AG09309 (cell line): ENCODE results near the gene RB1.

ENCODE experiments used
- DNase-seq: peaks from one replicate; pipeline ENCODE4 v3.0.0-alpha.2; 2010; ENCODE audit warnings: low read depth
- H3K4me3 ChIP-seq: 2 replicates; pipeline ENCODE4 v1.5.1; 2011; ENCODE audit warnings: mild to moderate bottlenecking, low read depth, low read length, moderate library complexity; ENCODE audit not compliant: control insufficient read depth
- CTCF ChIP-seq: IDR thresholded peaks from 2 replicates; pipeline ENCODE4 v1.5.1; 2011; ENCODE audit warnings: mild to moderate bottlenecking, low read depth, low read length, inconsistent platforms; ENCODE audit not compliant: insufficient read depth, control insufficient read depth; ENCODE audit errors: missing control alignments

The RB1 gene

GRCh38 chr13:48370815-48371214 is 67.3 kb downstream of the RB1 start:
- DNase-seq = no peak
- TF ChIP-seq CTCF = no peak
- H3K4me3 ChIP-seq = no peak overlapping the region

- TF ChIP-seq CTCF = no peak
- DNase-seq = no peak
- H3K4me3 ChIP-seq = no peak overlapping the region
Measured at GRCh38 chr13:48377857-48378256, 74.3 kb downstream of the RB1 start.

GRCh38 chr13:48380581-48380980 is 77.0 kb downstream of the RB1 start:
- H3K4me3 ChIP-seq = no peak overlapping the region
- DNase-seq = no peak
- TF ChIP-seq CTCF = no peak

GRCh38 chr13:48383384-48383783 is 79.8 kb downstream of the RB1 start:
- H3K4me3 ChIP-seq = no peak overlapping the region
- TF ChIP-seq CTCF = no peak
- DNase-seq = no peak

GRCh38 chr13:48386816-48387215 is 83.3 kb downstream of the RB1 start:
- DNase-seq = no peak
- TF ChIP-seq CTCF = no peak
- no peak overlapping the region for H3K4me3 ChIP-seq

- H3K4me3 ChIP-seq = no peak overlapping the region
- TF ChIP-seq CTCF = no peak
- no peak for DNase-seq
Measured at GRCh38 chr13:48391257-48391656, 87.7 kb downstream of the RB1 start.
